BJ (cell line): Measurements from ENCODE around the gene USP36. TPM values are rescaled to one million over a fixed set of nuclear protein-coding genes. Genes with fewer than 3 reads are reported as not detected.

Source experiments
- CTCF ChIA-PET: fragments of 350-600 bp; formaldehyde crosslinking; extraction: SDS; loops from one replicate; lab custom pipeline; 2021; ENCODE audit warnings: antibody characterized with exemption, inconsistent platforms; lab: Yijun Ruan, JAX
- POLR2A ChIA-PET: fragments of 300-600 bp; sonication (Branson Sonifier 250); formaldehyde crosslinking; extraction: SDS; loops from one replicate; lab custom pipeline; 2021; ENCODE audit warnings: antibody characterized with exemption; lab: Charles Lee
- DNase-seq: peaks from one replicate; pipeline ENCODE4 v3.0.0-alpha.2; 2011; ENCODE audit warnings: low read depth
- H3K27me3 ChIP-seq: 2 replicates; pipeline ENCODE4 v1.6.0; 2011; ENCODE audit warnings: low read length; ENCODE audit not compliant: control insufficient read depth, insufficient read depth
- H3K36me3 ChIP-seq: 2 replicates; pipeline ENCODE4 v1.5.1; 2011; ENCODE audit warnings: low read length; ENCODE audit not compliant: control insufficient read depth, insufficient read depth
- H3K4me3 ChIP-seq: 2 replicates; pipeline ENCODE4 v1.5.1; 2011; ENCODE audit warnings: low read depth, mild to moderate bottlenecking, control low read depth, low read length
- polyA plus RNA-seq: library from polyadenylated mRNA; depleted of rRNA; stranded (reverse); fragments of >200 nt; gene quantifications from 2 replicates; pipeline ENCODE4 v1.2.3, GENCODE V29; 2011
- TF ChIP-seq, protein P1 (sequence below): IDR thresholded peaks from 2 replicates; pipeline ENCODE4 v1.5.1; 2011; ENCODE audit warnings: low read depth, mild to moderate bottlenecking, control low read depth, inconsistent platforms, low read length, moderate library complexity; ENCODE audit not compliant: insufficient read depth

The USP36 gene
- polyA plus RNA-seq, 1 experiment: 22.1 TPM

DNA sequence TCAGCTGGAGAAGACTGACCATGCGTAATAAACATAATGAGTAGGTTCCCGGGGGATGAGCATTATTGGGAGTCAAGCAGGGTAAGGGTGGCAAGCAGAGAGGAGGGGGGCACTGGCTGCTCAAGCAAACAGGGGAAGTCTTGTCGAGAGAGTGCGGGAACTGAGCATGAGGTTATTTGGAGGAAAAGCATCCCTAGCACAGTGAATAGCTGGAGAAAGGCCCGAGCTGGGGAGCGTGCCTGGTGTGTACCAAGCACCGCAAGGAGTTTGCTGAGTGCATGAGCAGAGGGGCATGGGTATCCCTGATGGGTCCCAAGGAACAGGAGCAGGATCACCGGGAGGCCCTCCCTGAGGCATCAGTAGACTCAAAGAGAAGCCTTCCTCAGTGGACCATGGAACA is 75.7 kb downstream of the USP36 start:
- ChIA-PET CTCF (no interaction called here), POLR2A (no interaction called here)
- H3K4me3 ChIP-seq: no peak overlapping the region
- H3K36me3 ChIP-seq: no peaks in the 10 kb centered on the region
- H3K27me3 ChIP-seq: no peaks in the 10 kb centered on the region
- TF ChIP-seq, protein P1, sequence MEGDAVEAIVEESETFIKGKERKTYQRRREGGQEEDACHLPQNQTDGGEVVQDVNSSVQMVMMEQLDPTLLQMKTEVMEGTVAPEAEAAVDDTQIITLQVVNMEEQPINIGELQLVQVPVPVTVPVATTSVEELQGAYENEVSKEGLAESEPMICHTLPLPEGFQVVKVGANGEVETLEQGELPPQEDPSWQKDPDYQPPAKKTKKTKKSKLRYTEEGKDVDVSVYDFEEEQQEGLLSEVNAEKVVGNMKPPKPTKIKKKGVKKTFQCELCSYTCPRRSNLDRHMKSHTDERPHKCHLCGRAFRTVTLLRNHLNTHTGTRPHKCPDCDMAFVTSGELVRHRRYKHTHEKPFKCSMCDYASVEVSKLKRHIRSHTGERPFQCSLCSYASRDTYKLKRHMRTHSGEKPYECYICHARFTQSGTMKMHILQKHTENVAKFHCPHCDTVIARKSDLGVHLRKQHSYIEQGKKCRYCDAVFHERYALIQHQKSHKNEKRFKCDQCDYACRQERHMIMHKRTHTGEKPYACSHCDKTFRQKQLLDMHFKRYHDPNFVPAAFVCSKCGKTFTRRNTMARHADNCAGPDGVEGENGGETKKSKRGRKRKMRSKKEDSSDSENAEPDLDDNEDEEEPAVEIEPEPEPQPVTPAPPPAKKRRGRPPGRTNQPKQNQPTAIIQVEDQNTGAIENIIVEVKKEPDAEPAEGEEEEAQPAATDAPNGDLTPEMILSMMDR: no peak
- DNase-seq: no peak

DNA sequence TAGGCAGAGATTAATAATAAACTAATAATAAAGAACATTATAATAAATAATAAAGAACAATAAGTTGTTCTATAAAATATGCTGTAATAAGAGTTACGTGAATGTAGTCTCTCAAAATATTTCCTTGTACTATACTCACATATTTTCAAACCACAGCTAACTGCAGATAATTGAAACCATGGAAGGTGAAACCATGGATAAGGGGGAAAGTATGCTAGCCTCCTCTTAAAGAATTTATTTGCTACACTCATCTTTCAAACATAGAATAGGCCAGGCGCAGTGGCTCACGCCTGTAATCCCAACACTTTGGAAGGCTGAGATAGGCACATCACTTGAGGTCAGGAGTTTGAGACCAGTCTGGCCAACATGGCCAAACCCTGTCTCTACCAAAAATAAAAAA is 77.1 kb downstream of the USP36 start:
- ChIA-PET POLR2A (no interaction called here), CTCF (interaction anchor here (0.8 to 1.1 kb wide), 3 partner anchors 14 to 17 kb away, joined by 3 to 4 read pairs (median 3); no protein-coding TSS in a partner anchor)
- Histone ChIP-seq H3K36me3 (no peaks in the 10 kb centered on the region), H3K4me3 (no peak overlapping the region), H3K27me3 (no peaks in the 10 kb centered on the region)
- TF ChIP-seq, protein P1: no peak
- peak; percentile 55 for DNase-seq

DNA sequence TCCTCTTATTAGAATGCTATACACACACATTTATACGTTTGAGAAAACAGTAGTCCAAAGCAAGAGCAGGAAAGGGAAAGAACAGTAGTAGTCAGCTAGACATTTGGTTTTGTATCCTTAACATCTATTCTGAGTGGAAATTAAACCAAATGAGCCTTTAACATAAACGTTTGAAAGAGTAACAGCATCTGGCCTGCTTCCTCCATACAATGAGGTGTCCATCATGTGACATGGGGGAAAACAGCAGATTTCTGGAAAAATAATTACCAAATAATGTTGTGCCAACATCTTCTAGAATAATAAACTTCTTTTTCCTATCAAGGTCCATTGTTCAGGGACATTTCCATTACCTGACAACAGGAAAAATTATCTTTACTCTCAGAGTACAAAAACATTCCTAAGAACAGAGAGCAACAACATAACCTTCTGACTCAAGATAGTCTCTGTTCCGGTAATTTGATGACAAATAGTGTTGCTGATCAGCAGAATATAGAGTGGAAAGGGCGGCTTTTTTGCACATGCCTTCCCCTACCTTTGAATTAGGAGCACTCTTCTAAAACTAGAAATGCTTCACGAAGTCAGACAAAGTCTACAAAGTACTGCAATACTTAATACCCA is 78.7 kb downstream of the USP36 start:
- TF ChIP-seq, protein P1: no peak
- no peaks in the 10 kb centered on the region for H3K27me3 ChIP-seq
- DNase-seq: no peak
- ChIA-PET CTCF (interaction anchor here (0.6 kb wide), 1 partner anchor 83 kb away, joined by 3 read pairs; no protein-coding TSS in a partner anchor), POLR2A (no interaction called here)
- no peak overlapping the region for H3K4me3 ChIP-seq
- no peaks in the 10 kb centered on the region for H3K36me3 ChIP-seq

DNA sequence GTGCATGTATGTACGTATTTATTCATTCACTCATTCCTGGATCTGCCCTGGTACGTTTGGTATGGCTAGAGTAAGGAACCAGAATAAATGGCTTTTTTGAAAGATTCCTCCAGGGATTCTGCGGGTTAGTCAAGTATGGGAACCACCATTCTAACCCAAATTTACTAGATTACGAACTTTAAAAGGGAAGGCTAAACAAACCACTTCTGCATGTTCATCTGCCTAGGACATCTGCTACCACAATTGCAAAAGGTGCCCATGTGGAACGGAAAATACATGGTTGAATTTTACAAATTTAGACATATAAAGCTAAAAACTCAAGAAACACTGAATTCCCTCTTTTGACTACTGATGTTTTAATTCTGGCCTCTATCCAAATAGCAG is 80.7 kb downstream of the USP36 start:
- TF ChIP-seq, protein P1: no peak
- H3K36me3 ChIP-seq: no peaks in the 10 kb centered on the region

DNA sequence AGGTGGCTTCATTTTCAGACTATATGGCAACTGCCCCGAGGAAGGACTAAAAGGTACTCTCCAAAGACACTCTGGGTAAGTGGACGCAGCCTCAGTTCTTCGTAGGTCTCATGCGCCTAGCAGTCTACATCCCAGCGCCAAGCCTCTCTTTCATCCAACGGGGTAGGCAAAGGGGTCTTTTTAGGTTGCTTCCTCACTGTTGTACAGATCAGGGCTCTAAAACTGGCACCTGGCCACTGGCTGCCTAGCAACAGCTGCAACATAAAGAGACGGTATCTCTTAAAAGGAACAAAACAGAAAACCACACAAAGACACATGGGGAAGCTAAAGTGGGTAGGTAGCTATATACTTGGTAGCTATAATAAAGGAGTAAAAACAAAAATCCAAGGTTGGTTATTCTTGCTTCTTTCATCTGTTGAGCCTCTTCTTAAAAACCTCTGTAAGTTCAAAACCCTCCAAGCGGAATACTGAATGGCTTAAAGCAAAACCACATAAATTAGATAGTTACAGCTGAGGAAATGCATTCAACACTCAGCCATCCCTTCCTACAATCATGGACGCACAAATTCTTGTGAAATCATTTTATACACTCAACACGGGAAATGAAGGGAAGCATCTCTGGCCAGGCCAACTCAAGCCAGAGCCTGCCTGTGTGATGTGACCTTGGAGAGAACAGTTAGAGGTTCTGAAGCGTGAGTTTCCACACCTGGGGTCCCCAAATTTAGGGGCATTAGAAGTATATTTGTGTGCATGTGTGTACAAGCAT is 81.2 kb downstream of the USP36 start:
- CTCF ChIA-PET: interaction anchor here (0.6 to 1.3 kb wide), 3 partner anchors 11 to 489 kb away, joined by 3 to 6 read pairs (median 4); partner anchors contain the start of gene CYTH1
- TF ChIP-seq, protein P1: no peak

More for the DNA sequence above, 80.7 kb downstream of the USP36 start:
- H3K4me3 ChIP-seq: no peak overlapping the region
- ChIA-PET POLR2A (no interaction called here), CTCF (interaction anchor here (0.6 to 1.3 kb wide), 3 partner anchors 11 to 489 kb away, joined by 3 to 6 read pairs (median 4); partner anchors contain the start of gene CYTH1)
- DNase-seq: no peak
- H3K27me3 ChIP-seq: no peaks in the 10 kb centered on the region

More for the DNA sequence above, 81.2 kb downstream of the USP36 start:
- POLR2A ChIA-PET: no interaction called here
- DNase-seq: no peak
- H3K27me3 ChIP-seq: no peaks in the 10 kb centered on the region
- no peaks in the 10 kb centered on the region for H3K36me3 ChIP-seq
- H3K4me3 ChIP-seq: no peak overlapping the region
